ENCODE data around the gene ABLIM1. TPM values are rescaled to one million over a fixed set of nuclear protein-coding genes. Genes with fewer than 3 reads are reported as not detected.

ABLIM1 gene
- total RNA-seq, 4 donors from 2014 or later, result 185 to 345 (median 304) TPM

DNA sequence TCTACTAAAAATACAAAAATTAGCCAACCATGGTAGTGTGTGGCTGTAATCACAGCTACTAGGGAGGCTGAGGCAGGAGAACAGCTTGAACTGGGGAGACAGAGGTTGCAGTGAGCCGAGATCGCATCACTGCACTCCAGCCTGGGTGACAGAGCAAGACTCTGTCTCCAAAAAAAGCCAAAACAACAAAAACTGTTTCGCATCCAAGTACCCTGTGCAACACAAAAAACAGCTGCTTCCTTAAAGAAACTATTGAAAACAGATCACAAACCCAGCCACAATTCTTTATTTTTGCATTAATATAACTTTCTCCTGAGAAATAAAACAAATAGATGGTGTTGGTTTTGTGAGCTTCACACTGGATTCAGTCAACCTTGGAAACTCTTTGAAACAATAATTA, 141.7 kb downstream of the ABLIM1 start:
- intact Hi-C loops (cut with DNase I), result no loop called here
- TF ChIP-seq, protein P1, sequence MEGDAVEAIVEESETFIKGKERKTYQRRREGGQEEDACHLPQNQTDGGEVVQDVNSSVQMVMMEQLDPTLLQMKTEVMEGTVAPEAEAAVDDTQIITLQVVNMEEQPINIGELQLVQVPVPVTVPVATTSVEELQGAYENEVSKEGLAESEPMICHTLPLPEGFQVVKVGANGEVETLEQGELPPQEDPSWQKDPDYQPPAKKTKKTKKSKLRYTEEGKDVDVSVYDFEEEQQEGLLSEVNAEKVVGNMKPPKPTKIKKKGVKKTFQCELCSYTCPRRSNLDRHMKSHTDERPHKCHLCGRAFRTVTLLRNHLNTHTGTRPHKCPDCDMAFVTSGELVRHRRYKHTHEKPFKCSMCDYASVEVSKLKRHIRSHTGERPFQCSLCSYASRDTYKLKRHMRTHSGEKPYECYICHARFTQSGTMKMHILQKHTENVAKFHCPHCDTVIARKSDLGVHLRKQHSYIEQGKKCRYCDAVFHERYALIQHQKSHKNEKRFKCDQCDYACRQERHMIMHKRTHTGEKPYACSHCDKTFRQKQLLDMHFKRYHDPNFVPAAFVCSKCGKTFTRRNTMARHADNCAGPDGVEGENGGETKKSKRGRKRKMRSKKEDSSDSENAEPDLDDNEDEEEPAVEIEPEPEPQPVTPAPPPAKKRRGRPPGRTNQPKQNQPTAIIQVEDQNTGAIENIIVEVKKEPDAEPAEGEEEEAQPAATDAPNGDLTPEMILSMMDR (IDR thresholded peaks at IDR 0.05), result no peak
- no peak for TF ChIP-seq POLR2A (IDR thresholded peaks at IDR 0.05)
- peaks cover 0 to 15% (median 0%) of the 10 kb centered on the region in 3 donors for H3K36me3 ChIP-seq
- peak overlapping the region in 2 of 4 donors; percentile 1 to 11 for H3K4me3 ChIP-seq
- DNase-seq, result no peak
- 75 to 78% methylated on average over 3 of the region's 3 CpGs for WGBS, 2 donors
- peaks cover 17 to 94% (median 43%) of the 10 kb centered on the region in 3 donors for H3K4me1 ChIP-seq
- H3K27me3 ChIP-seq, result no peaks in the 10 kb centered on the region
- no peaks in the 10 kb centered on the region for H3K9me3 ChIP-seq
- peak overlapping the region; percentile 73 to 97 (median 86) for H3K27ac ChIP-seq

DNA sequence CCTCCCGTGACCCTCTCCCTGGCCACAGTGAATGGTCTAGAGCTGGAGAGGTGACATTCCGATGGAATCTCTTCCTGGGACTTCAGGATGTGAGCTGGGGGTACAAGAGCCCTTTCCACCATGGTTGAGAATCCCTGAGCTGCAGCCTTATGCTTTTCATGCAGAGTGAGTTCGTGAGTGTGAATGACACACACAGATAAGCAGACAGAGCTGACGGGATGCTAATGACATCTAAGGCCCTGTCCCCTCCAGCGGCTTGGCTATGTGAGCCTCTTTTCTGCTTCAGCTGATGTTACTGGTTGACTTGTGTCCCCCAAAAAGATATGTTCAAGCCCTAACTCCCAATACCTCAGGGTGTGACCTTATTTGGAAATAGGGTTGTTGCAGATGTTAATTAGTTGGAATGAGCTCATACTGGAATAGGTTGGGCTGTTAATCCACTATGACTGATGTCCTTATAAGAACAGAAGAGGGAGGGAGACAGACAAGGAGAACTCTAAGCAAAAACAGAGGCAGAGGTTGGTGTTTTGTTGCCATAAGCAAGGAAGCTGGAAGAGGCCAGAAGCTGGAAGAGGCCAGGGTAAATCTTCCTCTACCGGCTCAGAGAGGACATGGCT, 142.7 kb downstream of the ABLIM1 start:
- Histone ChIP-seq H3K27ac (peak overlapping the region; percentile 73 to 97 (median 86)), H3K36me3 (peaks cover 0 to 20% (median 0%) of the 10 kb centered on the region in 3 donors), H3K9me3 (no peaks in the 10 kb centered on the region), H3K4me3 (peak overlapping the region in 1 of 4 donors; percentile 11), H3K4me1 (peaks cover 17 to 85% (median 44%) of the 10 kb centered on the region in 3 donors), H3K27me3 (no peaks in the 10 kb centered on the region)
- intact Hi-C loops (cut with DNase I), result no loop called here
- DNase-seq, result no peak
- TF ChIP-seq POLR2A (IDR thresholded peaks at IDR 0.05), result no peak
- WGBS, 2 donors, result 80 to 81% methylated on average over 5 of the region's 6 CpGs

DNA sequence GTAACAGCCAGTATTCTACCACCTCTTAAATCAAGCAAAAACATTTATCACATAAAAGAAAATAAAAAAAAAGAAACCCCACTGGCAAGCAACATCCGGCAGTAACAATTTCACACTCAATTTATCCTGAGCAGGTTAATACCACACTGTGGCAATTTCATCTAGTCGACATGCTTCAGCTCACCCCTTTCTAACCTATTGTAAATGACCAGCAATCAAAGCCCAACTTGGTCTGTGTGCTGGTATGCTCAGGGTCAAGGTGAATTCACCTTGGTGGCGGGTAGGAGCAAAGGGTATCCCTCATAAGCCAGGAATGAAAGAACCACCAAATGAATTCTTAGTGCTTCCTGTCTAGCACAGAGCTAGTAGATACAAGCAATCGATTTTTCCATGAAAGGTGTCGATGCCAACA, 144.7 kb downstream of the ABLIM1 start:
- no peak for TF ChIP-seq POLR2A (IDR thresholded peaks at IDR 0.05)
- TF ChIP-seq, protein P1 (IDR thresholded peaks at IDR 0.05), result no peak
- no peaks in the 10 kb centered on the region for H3K9me3 ChIP-seq
- H3K4me3 ChIP-seq, result no peak overlapping the region
- no peaks in the 10 kb centered on the region for H3K27me3 ChIP-seq
- H3K36me3 ChIP-seq, result peaks cover 0 to 33% (median 0%) of the 10 kb centered on the region in 3 donors
- H3K27ac ChIP-seq, result peak overlapping the region; percentile 1 to 97 (median 15)
- WGBS, 2 donors, result 62 to 66% methylated on average over 5 of the region's 5 CpGs
- H3K4me1 ChIP-seq, result peaks cover 8 to 77% (median 29%) of the 10 kb centered on the region in 3 donors
- intact Hi-C loops (cut with DNase I), result no loop called here
- DNase-seq, result no peak

GRCh38 chr10:114511881-114512280, 146.2 kb downstream of the ABLIM1 start:
- Histone ChIP-seq H3K9me3 (no peaks in the 10 kb centered on the region), H3K36me3 (peaks cover 0 to 33% (median 0%) of the 10 kb centered on the region in 3 donors), H3K27ac (peak overlapping the region in 2 of 4 donors; percentile 12 to 97), H3K4me1 (peaks cover 13 to 77% (median 30%) of the 10 kb centered on the region in 3 donors), H3K4me3 (no peak overlapping the region), H3K27me3 (no peaks in the 10 kb centered on the region)
- intact Hi-C loops (cut with DNase I), result no loop called here
- 80 to 93% methylated on average over 4 to 5 of the region's 5 CpGs for WGBS, 2 donors
- no peak for DNase-seq
- TF ChIP-seq, protein P1 (IDR thresholded peaks at IDR 0.05), result no peak
- no peak for TF ChIP-seq POLR2A (IDR thresholded peaks at IDR 0.05)

GRCh38 chr10:114508376-114508775, 149.7 kb downstream of the ABLIM1 start:
- peaks cover 0 to 33% (median 0%) of the 10 kb centered on the region in 3 donors for H3K36me3 ChIP-seq
- intact Hi-C loops (cut with DNase I), result no loop called here
- WGBS, 2 donors, result 89 to 93% methylated on average over 3 of the region's 3 CpGs
- DNase-seq, result no peak
- H3K9me3 ChIP-seq, result no peaks in the 10 kb centered on the region
- H3K27me3 ChIP-seq, result no peaks in the 10 kb centered on the region
- H3K4me3 ChIP-seq, result no peak overlapping the region
- TF ChIP-seq, protein P1 (IDR thresholded peaks at IDR 0.05), result no peak
- no peak for TF ChIP-seq POLR2A (IDR thresholded peaks at IDR 0.05)
- H3K4me1 ChIP-seq, result peaks cover 25 to 77% (median 39%) of the 10 kb centered on the region in 3 donors
- peak overlapping the region; percentile 61 to 95 (median 90) for H3K27ac ChIP-seq
